Gastrocnemius medialis (tissue), 4 donors: Measurements from ENCODE around the gene GTPBP4.

ENCODE experiments used
- POLR2A ChIP-seq, 2 donors: fragments of 450-650 bp; IDR thresholded peaks; one replicate each; pipeline ENCODE4 v1.6.1; 2017; ENCODE audit warnings: antibody characterized with exemption in 2 of 2, mild to moderate bottlenecking in 2 of 2, moderate library complexity in 2 of 2
- TF ChIP-seq, protein P1 (sequence below), 5 experiments: fragments of 450-650 bp in 3 of 5; fragments of 200-600 bp in 2 of 5; sonication (generic) in 2 of 5; IDR thresholded peaks in 4 of 5; conservative IDR thresholded peaks in 1 of 5; 1 replicate in 4 of 5; 2 replicates in 1 of 5; pipeline ENCODE4 v1.5.1; 2016 to 2019; ENCODE audit warnings: antibody characterized with exemption in 5 of 5, mild to moderate bottlenecking in 3 of 5, moderate library complexity in 3 of 5

DNA sequence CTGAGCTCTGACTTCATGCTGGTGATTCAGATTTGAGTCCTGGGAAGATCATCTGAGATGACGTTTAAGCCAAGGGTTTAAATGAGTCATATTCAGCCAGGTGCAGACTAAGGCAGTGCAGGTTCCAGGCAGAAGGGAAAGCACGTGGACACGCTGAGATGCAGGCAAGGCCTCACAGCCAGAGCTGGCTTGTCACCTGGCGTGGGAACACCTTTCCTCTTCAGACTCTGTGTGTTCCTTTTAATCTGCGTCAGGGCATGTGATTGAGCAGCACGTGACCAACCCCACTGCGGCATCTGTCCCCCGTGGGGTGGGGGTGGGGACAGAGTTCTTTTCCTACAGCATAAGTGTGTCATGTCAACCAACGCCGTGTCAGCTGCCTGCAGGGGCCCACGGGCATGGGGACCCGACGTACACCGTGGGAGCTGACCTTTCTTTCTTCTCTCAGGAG is 48.1 kb downstream of the GTPBP4 start:
- TF ChIP-seq, protein P1, sequence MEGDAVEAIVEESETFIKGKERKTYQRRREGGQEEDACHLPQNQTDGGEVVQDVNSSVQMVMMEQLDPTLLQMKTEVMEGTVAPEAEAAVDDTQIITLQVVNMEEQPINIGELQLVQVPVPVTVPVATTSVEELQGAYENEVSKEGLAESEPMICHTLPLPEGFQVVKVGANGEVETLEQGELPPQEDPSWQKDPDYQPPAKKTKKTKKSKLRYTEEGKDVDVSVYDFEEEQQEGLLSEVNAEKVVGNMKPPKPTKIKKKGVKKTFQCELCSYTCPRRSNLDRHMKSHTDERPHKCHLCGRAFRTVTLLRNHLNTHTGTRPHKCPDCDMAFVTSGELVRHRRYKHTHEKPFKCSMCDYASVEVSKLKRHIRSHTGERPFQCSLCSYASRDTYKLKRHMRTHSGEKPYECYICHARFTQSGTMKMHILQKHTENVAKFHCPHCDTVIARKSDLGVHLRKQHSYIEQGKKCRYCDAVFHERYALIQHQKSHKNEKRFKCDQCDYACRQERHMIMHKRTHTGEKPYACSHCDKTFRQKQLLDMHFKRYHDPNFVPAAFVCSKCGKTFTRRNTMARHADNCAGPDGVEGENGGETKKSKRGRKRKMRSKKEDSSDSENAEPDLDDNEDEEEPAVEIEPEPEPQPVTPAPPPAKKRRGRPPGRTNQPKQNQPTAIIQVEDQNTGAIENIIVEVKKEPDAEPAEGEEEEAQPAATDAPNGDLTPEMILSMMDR (IDR thresholded peaks at IDR 0.05 in 4 of 5, conservative IDR thresholded peaks at IDR 0.05 in 1 of 5) = no peak
- TF ChIP-seq POLR2A (IDR thresholded peaks at IDR 0.05) = peak in 1 of 2 donors; percentile 22
